Transverse colon (tissue), 4 donors: ENCODE results near the gene SLC51B.

Source experiments
- POLR2AphosphoS5 ChIP-seq, 3 donors: sonication (generic); formaldehyde crosslinking; IDR thresholded peaks; one replicate each; pipeline ENCODE4 v1.6.1; 2016; ENCODE audit warnings: antibody characterized with exemption in 3 of 3
- TF ChIP-seq, protein P1 (sequence below), 5 experiments: fragments of 200-600 bp in 3 of 5; fragments of 450-650 bp in 2 of 5; sonication (generic) in 3 of 5; IDR thresholded peaks; 1 replicate in 2 of 5; 2 replicates in 3 of 5; pipeline ENCODE4 v1.5.1; 2016 to 2017; ENCODE audit warnings: antibody characterized with exemption in 5 of 5, inconsistent platforms in 3 of 5, mild to moderate bottlenecking in 2 of 5, moderate library complexity in 1 of 5

- TF ChIP-seq, protein P1, sequence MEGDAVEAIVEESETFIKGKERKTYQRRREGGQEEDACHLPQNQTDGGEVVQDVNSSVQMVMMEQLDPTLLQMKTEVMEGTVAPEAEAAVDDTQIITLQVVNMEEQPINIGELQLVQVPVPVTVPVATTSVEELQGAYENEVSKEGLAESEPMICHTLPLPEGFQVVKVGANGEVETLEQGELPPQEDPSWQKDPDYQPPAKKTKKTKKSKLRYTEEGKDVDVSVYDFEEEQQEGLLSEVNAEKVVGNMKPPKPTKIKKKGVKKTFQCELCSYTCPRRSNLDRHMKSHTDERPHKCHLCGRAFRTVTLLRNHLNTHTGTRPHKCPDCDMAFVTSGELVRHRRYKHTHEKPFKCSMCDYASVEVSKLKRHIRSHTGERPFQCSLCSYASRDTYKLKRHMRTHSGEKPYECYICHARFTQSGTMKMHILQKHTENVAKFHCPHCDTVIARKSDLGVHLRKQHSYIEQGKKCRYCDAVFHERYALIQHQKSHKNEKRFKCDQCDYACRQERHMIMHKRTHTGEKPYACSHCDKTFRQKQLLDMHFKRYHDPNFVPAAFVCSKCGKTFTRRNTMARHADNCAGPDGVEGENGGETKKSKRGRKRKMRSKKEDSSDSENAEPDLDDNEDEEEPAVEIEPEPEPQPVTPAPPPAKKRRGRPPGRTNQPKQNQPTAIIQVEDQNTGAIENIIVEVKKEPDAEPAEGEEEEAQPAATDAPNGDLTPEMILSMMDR (IDR thresholded peaks at IDR 0.05), result no peak
- peak; percentile 13 to 77 (median 71) for TF ChIP-seq POLR2AphosphoS5 (IDR thresholded peaks at IDR 0.05)
These were observed 50.0 kb downstream of the SLC51B start for GRCh38 chr15:65095011-65095746.
